Ureter (tissue), 1 donor: ENCODE results near the gene CA5A. TPM values are rescaled to one million over a fixed set of nuclear protein-coding genes. Genes with fewer than 3 reads are reported as not detected.
"Not testable (repeated sequence)": the region's sequence is repeated elsewhere in the genome, so short reads cannot be mapped to it uniquely, and the experiment has no call there.

Source experiments
- DNase-seq: peaks from one replicate; pipeline ENCODE4 v3.0.0-alpha.2; 2020; ENCODE audit warnings: low spot score
- total RNA-seq: library from RNA; stranded (reverse); gene quantifications from one replicate; pipeline ENCODE4 v1.2.4, GENCODE V29; 2023
- donor health status: DM: yes; HTN: yes; CAD: no.

Gene CA5A
- total RNA-seq, 1 donor from 2014 or later, result not detected

GRCh38 chr16:87868254-87869029 lies 67.9 kb downstream of the CA5A start:
- DNase-seq, result not testable (repeated sequence)

GRCh38 chr16:87865902-87866555 lies 70.3 kb downstream of the CA5A start:
- DNase-seq, result not testable (repeated sequence)

- no peak for DNase-seq
Measured at GRCh38 chr16:87864331-87864989, 71.9 kb downstream of the CA5A start.

- DNase-seq, result not testable (repeated sequence)
Measured at GRCh38 chr16:87863327-87863635, 73.0 kb downstream of the CA5A start.

GRCh38 chr16:87862597-87863326 lies 73.6 kb downstream of the CA5A start:
- not testable (repeated sequence) for DNase-seq

- DNase-seq, result not testable (repeated sequence)
Measured at GRCh38 chr16:87861300-87862099, 74.8 kb downstream of the CA5A start.

GRCh38 chr16:87860553-87861299 lies 75.6 kb downstream of the CA5A start:
- DNase-seq, result no peak

GRCh38 chr16:87858151-87858993 lies 78.0 kb downstream of the CA5A start:
- not testable (repeated sequence) for DNase-seq

- no peak for DNase-seq
Measured at GRCh38 chr16:87856791-87857228, 79.5 kb downstream of the CA5A start.

GRCh38 chr16:87855852-87856715 lies 80.2 kb downstream of the CA5A start:
- peak; percentile 76 for DNase-seq

GRCh38 chr16:87854907-87855683 lies 81.2 kb downstream of the CA5A start:
- no peak for DNase-seq

- DNase-seq, result no peak
Measured at GRCh38 chr16:87854053-87854906, 82.0 kb downstream of the CA5A start.

- DNase-seq, result peak; percentile 97
Measured at GRCh38 chr16:87853411-87854052, 82.8 kb downstream of the CA5A start.

- DNase-seq, result no peak
Measured at GRCh38 chr16:87851601-87852000, 84.7 kb downstream of the CA5A start.

GRCh38 chr16:87851141-87851587 lies 85.2 kb downstream of the CA5A start:
- no peak for DNase-seq
